GM19455 (cell line): ENCODE measurements around the gene COL21A1.

ENCODE experiments used
- ATAC-seq: cut with Tn5 transposase; IDR thresholded peaks from one replicate; pipeline ENCODE4 v1.9.1; 2021; ENCODE audit not compliant: unreplicated experiment

Gene COL21A1

GRCh38 chr6:56055081-56055704, 192.2 kb downstream of the COL21A1 start:
- ATAC-seq: no peak

- no peak for ATAC-seq
Observed at GRCh38 chr6:56051202-56051598, 196.2 kb downstream of the COL21A1 start.

GRCh38 chr6:56050530-56051201, 196.7 kb downstream of the COL21A1 start:
- no peak for ATAC-seq

- no peak for ATAC-seq
Observed at GRCh38 chr6:56048601-56049000, 198.8 kb downstream of the COL21A1 start.

GRCh38 chr6:56047931-56048540, 199.3 kb downstream of the COL21A1 start:
- ATAC-seq: no peak

GRCh38 chr6:56046576-56046975, 200.8 kb downstream of the COL21A1 start:
- no peak for ATAC-seq

GRCh38 chr6:56043761-56044160, 203.6 kb downstream of the COL21A1 start:
- ATAC-seq: no peak

GRCh38 chr6:56043076-56043475, 204.3 kb downstream of the COL21A1 start:
- ATAC-seq: no peak

GRCh38 chr6:56041591-56041990, 205.8 kb downstream of the COL21A1 start:
- no peak for ATAC-seq

GRCh38 chr6:56040889-56041301, 206.5 kb downstream of the COL21A1 start:
- no peak for ATAC-seq

- no peak for ATAC-seq
Observed at GRCh38 chr6:56040223-56040622, 207.2 kb downstream of the COL21A1 start.

- no peak for ATAC-seq
Observed at GRCh38 chr6:56038764-56039163, 208.6 kb downstream of the COL21A1 start.

GRCh38 chr6:56037601-56038000, 209.8 kb downstream of the COL21A1 start:
- no peak for ATAC-seq

GRCh38 chr6:56036916-56037600, 210.3 kb downstream of the COL21A1 start:
- no peak for ATAC-seq

GRCh38 chr6:56033401-56033800, 214.0 kb downstream of the COL21A1 start:
- ATAC-seq: no peak

GRCh38 chr6:56032715-56033260, 214.6 kb downstream of the COL21A1 start:
- ATAC-seq: no peak

GRCh38 chr6:56027865-56028264, 219.5 kb downstream of the COL21A1 start:
- ATAC-seq: no peak

GRCh38 chr6:56026455-56027180, 220.8 kb downstream of the COL21A1 start:
- no peak for ATAC-seq

- ATAC-seq: no peak
Observed at GRCh38 chr6:56025795-56026194, 221.6 kb downstream of the COL21A1 start.

GRCh38 chr6:56024931-56025330, 222.4 kb downstream of the COL21A1 start:
- ATAC-seq: no peak

- no peak for ATAC-seq
Observed at GRCh38 chr6:56023829-56024228, 223.6 kb downstream of the COL21A1 start.
